ENCODE results near the gene SCN2A.

DNA sequence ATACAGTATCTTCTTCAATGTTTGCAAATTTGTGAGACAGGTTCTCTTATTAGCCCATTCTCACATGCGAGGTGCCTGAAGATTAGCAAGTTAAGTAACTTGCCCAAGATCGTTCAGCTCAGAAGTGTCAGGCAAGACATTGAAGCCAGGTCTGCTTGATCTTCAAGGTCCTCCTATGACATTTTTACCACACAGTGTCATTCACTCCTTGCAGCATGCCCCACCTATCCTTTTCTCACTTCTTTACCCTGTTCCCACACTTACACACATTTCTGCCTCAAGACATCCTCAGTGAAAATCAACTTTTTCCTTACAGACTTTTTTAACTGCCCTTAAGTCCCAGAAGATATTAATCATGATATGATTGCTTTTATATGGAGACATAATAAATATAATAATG lies 73.8 kb downstream of the SCN2A start:
- TF ChIP-seq, protein P1, sequence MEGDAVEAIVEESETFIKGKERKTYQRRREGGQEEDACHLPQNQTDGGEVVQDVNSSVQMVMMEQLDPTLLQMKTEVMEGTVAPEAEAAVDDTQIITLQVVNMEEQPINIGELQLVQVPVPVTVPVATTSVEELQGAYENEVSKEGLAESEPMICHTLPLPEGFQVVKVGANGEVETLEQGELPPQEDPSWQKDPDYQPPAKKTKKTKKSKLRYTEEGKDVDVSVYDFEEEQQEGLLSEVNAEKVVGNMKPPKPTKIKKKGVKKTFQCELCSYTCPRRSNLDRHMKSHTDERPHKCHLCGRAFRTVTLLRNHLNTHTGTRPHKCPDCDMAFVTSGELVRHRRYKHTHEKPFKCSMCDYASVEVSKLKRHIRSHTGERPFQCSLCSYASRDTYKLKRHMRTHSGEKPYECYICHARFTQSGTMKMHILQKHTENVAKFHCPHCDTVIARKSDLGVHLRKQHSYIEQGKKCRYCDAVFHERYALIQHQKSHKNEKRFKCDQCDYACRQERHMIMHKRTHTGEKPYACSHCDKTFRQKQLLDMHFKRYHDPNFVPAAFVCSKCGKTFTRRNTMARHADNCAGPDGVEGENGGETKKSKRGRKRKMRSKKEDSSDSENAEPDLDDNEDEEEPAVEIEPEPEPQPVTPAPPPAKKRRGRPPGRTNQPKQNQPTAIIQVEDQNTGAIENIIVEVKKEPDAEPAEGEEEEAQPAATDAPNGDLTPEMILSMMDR (IDR thresholded peaks at IDR 0.05): no peak
- no peak for TF ChIP-seq EZH2 (IDR thresholded peaks at IDR 0.05; ENCODE audit: borderline replicate concordance, insufficient read depth, low read depth, low read length, poor library complexity, severe bottlenecking)
